ENCODE data around the gene DCUN1D2.
A peak's percentile ranks its signal among the peaks of the same experiment; 100 is the strongest.

The DCUN1D2 gene

DNA sequence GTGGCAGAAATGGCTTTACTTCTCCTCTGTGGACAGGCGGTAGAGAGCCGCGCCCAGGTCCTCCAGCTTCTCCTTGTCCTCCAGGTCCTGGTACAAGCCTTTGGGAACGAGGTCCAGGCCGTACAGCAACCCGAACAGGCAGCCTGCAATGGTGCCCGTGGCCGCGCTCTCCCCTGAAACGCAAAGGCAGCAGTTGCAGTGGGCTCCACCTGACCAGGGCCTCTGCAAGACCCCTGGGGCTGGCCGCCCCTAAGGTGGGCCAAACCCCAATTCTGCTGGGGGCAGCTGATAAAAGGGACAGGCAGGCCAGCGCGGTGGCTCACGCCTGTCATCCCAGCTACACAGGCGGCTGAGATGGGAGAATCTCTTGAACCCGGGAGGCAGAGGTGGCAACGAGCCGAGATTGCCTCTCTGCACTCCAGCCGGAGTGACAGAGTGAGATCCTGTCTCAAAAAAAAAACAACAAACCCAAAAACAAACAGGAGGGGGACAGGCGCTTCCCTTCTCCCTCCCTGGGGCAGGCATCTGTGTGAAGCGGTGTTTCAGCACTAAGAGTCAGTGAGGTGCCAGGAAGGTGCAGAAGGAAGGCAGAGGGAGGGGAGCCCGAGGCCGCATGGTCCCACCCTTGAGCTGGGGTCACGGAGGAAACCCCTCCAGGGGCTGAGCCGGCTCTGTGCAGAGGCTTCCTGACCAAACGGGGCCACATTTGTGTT lies 67.5 kb downstream of the DCUN1D2 start:
- DNase-seq (ENCODE audit: low read depth, low spot score), result no peak

- DNase-seq (ENCODE audit: low read depth, low spot score), result peak; percentile 59
Observed at GRCh38 chr13:113421673-113422270, 68.7 kb downstream of the DCUN1D2 start.

DNA sequence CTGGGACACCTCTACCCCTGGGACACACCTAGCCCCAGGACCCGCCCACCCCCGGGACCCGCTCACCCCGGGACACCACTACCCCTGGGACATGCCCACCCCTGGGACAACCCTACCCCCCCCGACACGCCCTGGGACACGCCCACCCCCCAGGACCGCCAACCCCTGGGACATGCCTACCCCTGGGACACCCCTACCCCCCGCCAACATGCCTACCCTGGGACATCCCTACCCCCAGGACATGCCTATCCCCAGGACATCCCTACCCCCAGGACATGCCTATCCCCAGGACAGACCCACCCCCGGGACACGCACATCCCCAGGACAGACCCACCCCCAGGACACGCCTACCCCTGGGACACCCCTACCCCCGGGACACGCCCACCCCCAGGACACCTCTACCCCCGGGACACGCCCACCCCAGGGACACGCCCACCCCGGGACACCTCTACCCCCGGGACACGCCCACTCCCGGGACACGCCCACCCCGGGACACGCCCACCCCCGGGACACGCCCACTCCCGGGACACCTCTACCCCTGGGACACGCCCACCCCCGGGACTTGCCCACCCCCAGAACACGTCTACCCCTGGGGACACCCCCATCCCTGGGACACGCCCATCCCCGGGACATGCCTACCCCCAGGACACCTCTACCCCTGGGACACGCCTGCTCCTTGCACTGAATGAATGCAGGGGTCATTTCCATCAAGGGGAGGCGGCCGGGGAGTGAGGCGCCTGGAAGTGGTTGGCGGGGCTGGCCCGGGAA lies 69.5 kb downstream of the DCUN1D2 start:
- no peak for DNase-seq (ENCODE audit: low read depth, low spot score)

DNA sequence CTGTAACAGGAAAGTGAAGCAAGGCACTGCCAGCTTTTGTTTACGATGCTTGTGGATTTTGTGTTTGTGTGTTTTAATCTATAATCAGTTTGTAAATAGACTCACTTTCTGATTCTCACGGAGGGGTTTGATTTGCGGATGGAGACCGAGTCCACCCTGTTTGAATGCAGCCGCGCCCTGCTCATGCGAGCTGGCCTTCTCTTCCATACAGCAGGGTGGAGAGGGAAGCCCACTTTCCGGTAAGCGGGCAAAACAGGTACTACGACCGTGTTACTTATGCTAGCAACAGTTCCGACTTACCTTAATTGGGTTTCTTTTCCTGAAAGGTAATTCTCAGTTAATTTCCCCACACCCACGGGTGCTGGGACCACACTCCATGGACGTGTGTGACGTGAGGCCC lies 70.3 kb downstream of the DCUN1D2 start:
- no peak for DNase-seq (ENCODE audit: low read depth, low spot score)

DNA sequence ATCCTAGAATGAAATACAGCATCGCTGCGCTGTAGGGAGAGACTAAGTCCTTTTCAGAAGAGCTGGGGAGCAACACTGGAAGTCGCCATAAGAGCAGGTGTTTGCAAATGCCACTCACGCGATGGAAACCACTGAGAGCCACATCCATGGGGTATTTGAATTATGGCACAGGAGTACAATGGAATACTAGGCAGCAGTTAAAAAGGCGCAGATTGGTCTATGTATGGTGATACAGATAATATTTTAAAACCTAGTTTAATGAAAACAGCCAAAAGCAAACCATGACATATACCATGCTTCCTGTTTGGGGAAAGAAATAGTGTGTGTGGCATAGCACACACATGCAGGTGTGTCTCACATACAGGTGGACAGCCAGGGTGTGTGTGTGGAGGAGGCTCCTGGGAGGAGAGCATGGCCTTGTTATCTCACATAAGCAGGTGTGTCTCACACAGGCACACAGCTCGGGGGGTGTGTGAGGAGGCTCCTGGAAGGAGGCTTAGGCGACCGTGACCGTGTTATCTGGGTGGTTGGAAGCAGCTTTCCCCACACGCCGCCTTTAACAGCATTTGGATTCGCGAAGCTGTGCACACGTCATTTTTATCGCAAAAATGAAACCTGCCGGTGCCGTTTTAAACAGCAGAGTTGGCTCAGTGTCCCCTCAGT lies 70.8 kb downstream of the DCUN1D2 start:
- no peak for DNase-seq (ENCODE audit: low read depth, low spot score)

DNA sequence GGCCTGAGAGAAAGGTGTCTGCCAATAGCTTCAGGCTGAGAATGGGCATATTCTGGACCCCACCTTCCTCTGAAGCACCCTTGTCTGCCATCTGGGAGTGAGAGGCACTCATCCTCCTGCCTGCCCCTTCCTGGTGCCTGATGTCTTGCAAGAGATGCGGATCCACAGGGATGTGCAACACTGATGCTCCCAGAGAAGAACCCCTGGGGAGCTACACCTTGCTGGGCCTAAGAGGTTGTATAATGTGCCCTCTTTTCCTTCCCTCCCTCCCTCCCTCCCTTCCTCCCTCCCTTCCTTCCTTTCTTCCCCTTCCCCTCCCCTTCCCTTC lies 71.8 kb downstream of the DCUN1D2 start:
- no peak for DNase-seq (ENCODE audit: low read depth, low spot score)

DNA sequence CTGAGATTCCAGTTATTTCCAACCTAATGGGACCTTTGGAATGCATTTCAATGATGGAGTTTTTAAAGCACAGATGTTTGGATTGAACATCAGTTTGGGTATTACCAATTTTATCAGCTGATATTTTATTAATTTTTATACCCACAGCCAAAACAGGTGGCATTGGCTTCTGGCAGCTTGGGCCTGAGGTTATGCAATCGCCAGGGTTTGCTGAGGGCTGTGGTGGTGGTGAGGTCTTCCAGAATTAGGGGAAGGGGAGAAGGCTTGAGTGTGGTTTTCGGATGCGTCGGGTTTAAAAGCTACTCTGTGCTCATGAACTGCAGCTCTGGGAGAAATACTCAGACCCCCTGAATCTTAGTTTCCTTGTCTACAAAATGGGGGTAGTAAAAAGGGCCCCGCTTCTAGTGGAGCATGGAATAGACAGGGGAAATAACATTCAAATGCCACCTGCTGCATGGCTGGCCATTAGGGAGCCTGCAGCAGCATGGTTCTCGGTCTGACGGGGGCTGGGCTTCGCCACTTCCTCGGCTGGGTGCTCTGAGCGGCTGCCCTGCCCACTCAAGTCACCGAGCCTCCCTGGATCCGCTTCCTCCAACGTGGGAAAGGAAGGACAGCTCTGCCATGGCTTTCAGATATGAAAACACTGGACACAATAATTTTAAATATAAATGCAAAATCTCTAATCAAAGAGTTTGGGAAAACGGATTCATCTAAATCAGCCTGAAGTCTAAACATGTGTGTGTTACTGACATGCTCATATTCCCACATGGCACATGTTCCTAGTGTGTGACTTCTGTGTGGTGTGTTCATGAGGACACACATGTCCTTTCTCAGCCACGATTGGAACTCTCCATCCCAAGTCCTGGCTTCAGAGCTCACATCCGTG lies 72.4 kb downstream of the DCUN1D2 start:
- no peak for DNase-seq (ENCODE audit: low read depth, low spot score)

- no peak for DNase-seq (ENCODE audit: low read depth, low spot score)
Observed at GRCh38 chr13:113417008-113417751, 73.3 kb downstream of the DCUN1D2 start.

DNA sequence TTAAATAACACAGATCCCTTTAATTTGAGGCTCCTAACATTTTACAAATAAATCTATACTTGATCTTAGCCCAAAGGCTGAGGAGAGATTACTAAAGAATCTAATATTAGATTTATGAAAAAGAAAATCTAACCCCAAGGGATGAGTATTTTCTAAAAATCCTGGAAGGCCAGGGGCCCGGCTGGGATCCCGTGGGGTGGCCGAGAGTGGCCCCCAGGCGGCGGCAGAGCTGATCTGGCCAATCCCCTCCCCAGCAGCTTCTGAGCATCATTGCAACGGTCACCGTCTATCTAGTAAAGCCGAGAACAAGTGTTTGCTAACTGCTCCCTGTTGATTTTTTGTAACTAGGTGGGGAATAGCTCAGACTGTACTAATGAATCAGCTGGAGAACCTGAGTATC lies 74.7 kb downstream of the DCUN1D2 start:
- DNase-seq (ENCODE audit: low read depth, low spot score), result no peak

DNA sequence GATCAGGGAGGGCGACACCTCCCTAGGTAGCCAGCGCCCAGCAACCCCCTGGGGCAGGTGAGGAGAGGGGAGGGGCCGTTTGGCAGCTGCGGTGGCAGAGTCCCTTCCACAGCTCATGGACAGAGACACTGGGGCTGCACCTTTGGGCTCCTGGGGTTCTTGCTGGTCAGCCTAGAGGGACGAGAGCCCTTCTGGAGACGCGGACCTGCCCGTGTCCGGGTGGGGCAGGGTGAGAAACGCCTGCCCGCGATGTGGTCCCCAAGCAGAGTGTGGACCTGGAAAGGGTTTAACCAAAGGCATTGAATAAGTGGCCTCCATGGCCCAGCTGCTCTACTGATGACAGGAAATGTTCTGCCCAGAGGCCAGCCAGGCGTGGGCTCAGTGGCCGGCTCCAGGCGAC lies 75.5 kb downstream of the DCUN1D2 start:
- no peak for DNase-seq (ENCODE audit: low read depth, low spot score)

DNA sequence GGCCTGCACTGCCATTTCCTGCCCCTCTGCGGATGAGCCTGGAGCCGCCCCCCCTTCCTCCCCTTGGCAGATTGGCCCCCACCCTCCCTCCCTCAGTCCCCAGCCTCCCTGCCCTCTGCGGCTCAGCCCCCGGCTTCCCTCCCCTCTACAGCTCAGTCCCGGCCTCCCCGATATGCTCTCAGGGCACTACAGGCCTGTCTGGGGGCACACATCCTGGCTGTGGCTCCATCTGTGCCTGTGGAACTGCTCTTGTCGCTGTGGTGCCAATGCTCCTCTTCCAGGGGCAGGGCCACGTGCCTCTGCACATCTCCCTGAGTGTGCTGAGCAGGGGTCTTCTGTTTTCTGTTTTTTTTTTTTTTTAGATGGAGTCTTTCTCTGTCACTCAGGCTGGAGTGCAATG lies 76.2 kb downstream of the DCUN1D2 start:
- no peak for DNase-seq (ENCODE audit: low read depth, low spot score)

GRCh38 chr13:113413898-113414282 lies 76.6 kb downstream of the DCUN1D2 start:
- DNase-seq (ENCODE audit: low read depth, low spot score), result no peak

DNA sequence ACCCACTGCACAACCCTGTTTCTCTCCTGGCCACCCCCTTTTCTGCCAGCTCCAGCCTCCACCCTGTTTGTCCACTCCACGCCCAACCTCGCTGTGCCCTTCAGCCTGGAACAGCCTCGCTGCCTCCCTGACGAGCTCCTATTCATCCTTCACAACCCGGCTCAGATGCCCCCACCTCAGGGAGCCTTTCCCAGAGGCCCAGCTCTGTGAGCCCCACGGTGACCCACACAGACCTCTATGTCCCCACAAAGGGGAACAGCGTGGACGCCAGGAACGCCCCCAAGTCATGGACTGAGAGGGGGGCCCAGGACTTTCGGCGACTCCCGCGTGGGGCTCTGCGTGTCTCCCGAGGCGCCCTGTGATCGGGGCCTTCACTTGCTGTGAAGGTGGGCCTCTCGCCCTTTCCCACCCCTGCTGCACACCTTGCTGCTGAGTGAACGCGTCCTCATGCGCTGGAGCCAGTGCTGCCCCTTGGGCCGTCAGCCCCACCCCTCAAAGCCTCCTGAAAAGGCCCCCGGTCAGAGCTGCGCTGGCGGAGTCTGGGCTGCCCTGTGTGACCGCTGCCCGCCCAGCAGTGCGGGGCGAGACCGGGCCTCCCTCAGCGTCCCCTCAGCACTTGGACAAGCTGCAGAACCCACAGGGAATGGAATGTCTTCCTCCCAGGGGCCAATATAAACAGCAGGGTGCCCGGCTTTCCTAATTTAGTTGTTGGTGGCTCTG lies 77.2 kb downstream of the DCUN1D2 start:
- DNase-seq (ENCODE audit: low read depth, low spot score), result no peak

GRCh38 chr13:113412440-113412839 lies 78.1 kb downstream of the DCUN1D2 start:
- DNase-seq (ENCODE audit: low read depth, low spot score), result no peak

DNA sequence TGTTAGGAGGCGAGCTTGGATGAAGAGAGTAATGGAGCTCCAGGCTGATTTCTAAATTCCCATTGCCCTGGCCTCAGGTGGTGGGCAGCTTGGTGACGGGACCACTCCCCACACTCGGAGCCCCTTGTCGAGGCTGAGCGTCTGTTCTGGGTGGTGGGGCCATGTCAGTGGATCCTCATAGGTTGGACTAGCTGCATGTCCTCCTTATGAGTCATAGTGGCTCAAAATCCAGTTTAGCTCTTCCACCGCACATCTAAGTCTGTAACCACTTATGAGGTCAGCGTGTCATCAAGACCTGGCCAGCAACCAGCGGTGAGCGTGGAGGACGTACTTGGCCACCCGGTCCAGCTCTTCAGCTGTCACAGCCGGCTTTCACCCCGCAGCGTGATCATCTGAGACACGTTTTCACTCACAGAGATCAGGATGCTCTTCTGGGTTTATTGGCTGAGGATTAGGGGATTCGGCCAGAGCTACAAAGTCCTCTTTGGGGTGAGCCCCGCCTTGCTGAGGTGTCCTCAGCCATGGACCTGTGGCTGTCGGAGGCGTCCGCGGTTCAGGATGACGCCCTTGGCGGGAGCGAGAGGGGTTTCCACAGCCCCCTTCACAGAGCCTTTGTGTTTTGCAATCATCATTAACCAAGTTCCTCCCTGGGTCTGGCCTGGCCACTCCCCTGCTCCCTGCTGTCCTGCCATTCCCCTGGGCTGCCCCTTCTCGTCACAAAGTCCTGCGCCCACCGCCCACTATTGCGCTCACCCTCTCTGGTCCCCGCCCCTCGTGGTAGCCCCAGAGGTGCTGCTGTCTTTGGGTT lies 79.1 kb downstream of the DCUN1D2 start:
- peak; percentile 61 for DNase-seq (ENCODE audit: low read depth, low spot score)

- peak; percentile 49 for DNase-seq (ENCODE audit: low read depth, low spot score)
Observed at GRCh38 chr13:113410472-113411201, 79.9 kb downstream of the DCUN1D2 start.

- no peak for DNase-seq (ENCODE audit: low read depth, low spot score)
Observed at GRCh38 chr13:113408562-113408961, 81.9 kb downstream of the DCUN1D2 start.

- no peak for DNase-seq (ENCODE audit: low read depth, low spot score)
Observed at GRCh38 chr13:113407531-113408393, 82.7 kb downstream of the DCUN1D2 start.

Measured in smooth muscle cell of the brain vasculature (primary cell).